Heart right ventricle (tissue), 16 donors: ENCODE results near the gene CCR5AS.

ENCODE experiments used
- ATAC-seq, 8 donors: fragments of 200-7000 bp; cut with Tn5 transposase; one replicate each; pipeline ENCODE4 v1.9.1; 2020; ENCODE audit warnings: mild to moderate bottlenecking in 8 of 8, moderate library complexity in 8 of 8, moderate number of reproducible peaks in 1 of 8
- DNase-seq, 2 donors: peaks; one replicate each; pipeline ENCODE4 v3.0.0-alpha.2; 2020
- H3K27ac ChIP-seq, 10 donors: fragments of 200-600 bp; sonication (generic) in 2 of 10; one replicate each; pipeline versions ENCODE4 v1.5.0 to v1.8.0; 2020 to 2022; ENCODE audit warnings: mild to moderate bottlenecking in 3 of 10
- H3K27me3 ChIP-seq, 7 donors: fragments of 200-600 bp; one replicate each; pipeline ENCODE4 v1.8.0; 2021 to 2022; ENCODE audit warnings: mild to moderate bottlenecking in 2 of 7
- H3K36me3 ChIP-seq, 9 donors: fragments of 200-600 bp; sonication (generic) in 1 of 9; one replicate each; pipeline versions ENCODE4 v1.5.0 to v1.8.0; 2020 to 2022; ENCODE audit warnings: mild to moderate bottlenecking in 2 of 9
- H3K4me1 ChIP-seq, 9 donors: fragments of 200-600 bp; sonication (generic) in 1 of 9; one replicate each; pipeline versions ENCODE4 v1.5.0 to v1.8.0; 2020 to 2022; ENCODE audit warnings: mild to moderate bottlenecking in 4 of 9
- H3K4me3 ChIP-seq, 10 donors: fragments of 200-600 bp; sonication (generic) in 2 of 10; one replicate each; pipeline versions ENCODE4 v1.5.0 to v1.8.0; 2020 to 2022; ENCODE audit warnings: mild to moderate bottlenecking in 7 of 10, moderate library complexity in 2 of 10
- H3K9me3 ChIP-seq, 11 donors: fragments of 200-600 bp in 10 of 11; sonication (generic) in 2 of 11; one replicate each; pipeline versions ENCODE4 v1.5.0 to v1.8.0; 2013 to 2022; ENCODE audit warnings: mild to moderate bottlenecking in 2 of 11, control low read depth in 1 of 11, moderate library complexity in 1 of 11
- CTCF ChIP-seq, 9 donors: fragments of 200-600 bp; sonication (generic) in 2 of 9; IDR thresholded peaks; one replicate each; pipeline versions ENCODE4 v1.5.0 to v1.8.0; 2021 to 2022; ENCODE audit warnings: antibody characterized with exemption in 9 of 9, mild to moderate bottlenecking in 5 of 9, moderate library complexity in 1 of 9
- WGBS, 2 donors: extraction: QIAGEN DNeasy Blood & Tissue Kit; methylation state at CpG; one replicate each; pipeline ENCODE4 v1.1.7; 2013; ENCODE audit warnings: inconsistent platforms in 1 of 2; 5-methylcytosine and 5-hydroxymethylcytosine counted together
- intact Hi-C, 10 donors: fragments of 100-400 bp; cut with DNase I; formaldehyde crosslinking; loops; one replicate each; pipeline versions ENCODE4 v1.11.1 to v1.14.2; 2022
- donor health status: Arrhythmogenic right ventricular cardiomyopathy.
- donor health status: ischemic (EF 13 %, LVEDD 7.1; RV severe dilation, severe dysfunction).
- donor health status: healthy with polysubstance abuse.
- donor health status: DM: no; HTN: yes; CAD: no.
- donor health status: DM: no; HTN: no; CAD: no.
- donor health status: ischemic (EF 25% LVEDD 6.9; RV normal size, moderate dysfunction).
- donor health status: ischemic (EF 25% LVEDD 5.7; RV mildly dilated, moderate dysfunction).
- donor health status: healthy.
- donor health status: DM: yes; HTN: yes; CAD: no.
- donor health status: Ischemic cardiomyopathy.
- donor health status: ischemic (EF 35%, LVEDD 5.7; RV mildly dilated, moderate dysfunction).
- donor health status: nonischemic (EF 11% LVEDD 7.7; RV severe dilation, severe dysfunction).
- donor health status: DM: yes; HTN: yes; CAD: no.
- donor health status: PGD.
- donor health status: ischemic (EF 29% LVEDD 5.4; RV normal size, mild dysfunction).
- donor health status: nonischemic (EF 23%, LVEDD 6.1; RV moderate dilation, normal function).

CCR5AS gene

GRCh38 chr3:46369675-46370132 is 37.2 kb downstream of the CCR5AS start:
- Histone ChIP-seq H3K4me3 (peak overlapping the region in 2 of 10 donors; percentile 5 to 47), H3K27me3 (peaks cover 0 to 51% (median 7%) of the 10 kb centered on the region in 7 donors), H3K27ac (peak overlapping the region in 2 of 10 donors; percentile 8 to 86), H3K9me3 (no peaks in the 10 kb centered on the region), H3K4me1 (peaks cover 0 to 50% (median 0%) of the 10 kb centered on the region in 9 donors), H3K36me3 (no peaks in the 10 kb centered on the region)
- DNase-seq (no peak), ATAC-seq (no peak)
- intact Hi-C loops = loop anchor here in 8 of 10 donors (5.0 to 10.0 kb wide), 8 partner anchors 87 to 435 kb away; no protein-coding TSS in a partner anchor
- WGBS, 2 donors = 70 to 76% methylated on average over 6 of the region's 6 CpGs
- TF ChIP-seq CTCF (IDR thresholded peaks at IDR 0.05) = no peak

- peaks cover 0 to 45% (median 7%) of the 10 kb centered on the region in 7 donors for H3K27me3 ChIP-seq
- TF ChIP-seq CTCF (IDR thresholded peaks at IDR 0.05) = no peak
- ATAC-seq (no peak), DNase-seq (no peak)
- no peaks in the 10 kb centered on the region for H3K36me3 ChIP-seq
- H3K9me3 ChIP-seq = no peaks in the 10 kb centered on the region
- peak overlapping the region in 1 of 10 donors; percentile 86 for H3K27ac ChIP-seq
- peaks cover 0 to 50% (median 0%) of the 10 kb centered on the region in 9 donors for H3K4me1 ChIP-seq
- H3K4me3 ChIP-seq = peak overlapping the region in 1 of 10 donors; percentile 14
- intact Hi-C loops = loop anchor here in 3 of 10 donors (5.0 to 10.0 kb wide), 3 partner anchors 87 to 282 kb away; no protein-coding TSS in a partner anchor
- WGBS, 2 donors = 87 to 91% methylated on average over 4 of the region's 4 CpGs
Observed at GRCh38 chr3:46369151-46369550, 37.7 kb downstream of the CCR5AS start.

GRCh38 chr3:46368569-46368968 is 38.3 kb downstream of the CCR5AS start:
- Histone ChIP-seq H3K9me3 (no peaks in the 10 kb centered on the region), H3K27me3 (peaks cover 0 to 45% (median 7%) of the 10 kb centered on the region in 7 donors), H3K4me3 (no peak overlapping the region), H3K27ac (peak overlapping the region in 1 of 10 donors; percentile 86), H3K36me3 (no peaks in the 10 kb centered on the region), H3K4me1 (peaks cover 0 to 50% (median 0%) of the 10 kb centered on the region in 9 donors)
- peak; percentile 44 to 46 for DNase-seq
- peak in 7 of 8 donors; percentile 64 to 85 (median 74) for ATAC-seq
- peak in 4 of 9 donors; percentile 21 to 64 (median 25) for TF ChIP-seq CTCF (IDR thresholded peaks at IDR 0.05)
- 61 to 64% methylated on average over 7 of the region's 7 CpGs for WGBS, 2 donors
- intact Hi-C loops = loop anchor here in 3 of 10 donors (5.0 to 10.0 kb wide), 3 partner anchors 86 to 281 kb away; no protein-coding TSS in a partner anchor

- ATAC-seq (peak in 2 of 8 donors; percentile 24 to 41), DNase-seq (no peak)
- H3K9me3 ChIP-seq = no peaks in the 10 kb centered on the region
- peak overlapping the region in 1 of 10 donors; percentile 86 for H3K27ac ChIP-seq
- H3K36me3 ChIP-seq = no peaks in the 10 kb centered on the region
- WGBS, 2 donors = 77 to 86% methylated on average over 5 of the region's 5 CpGs
- intact Hi-C loops = loop anchor here in 3 of 10 donors (5.0 to 10.0 kb wide), 3 partner anchors 86 to 281 kb away; no protein-coding TSS in a partner anchor
- H3K27me3 ChIP-seq = peaks cover 0 to 41% (median 4%) of the 10 kb centered on the region in 7 donors
- no peak for TF ChIP-seq CTCF (IDR thresholded peaks at IDR 0.05)
- no peak overlapping the region for H3K4me3 ChIP-seq
- peaks cover 0 to 50% (median 0%) of the 10 kb centered on the region in 9 donors for H3K4me1 ChIP-seq
Observed at GRCh38 chr3:46367811-46368210, 39.1 kb downstream of the CCR5AS start.
